SK-N-SH treated with all-trans-retinoic acid at 6 μM for 48 hours (cell line): ENCODE results near the gene LELP1.

Source experiments
- ATAC-seq: fragments of 200-7000 bp; cut with Tn5 transposase; 3 replicates; pipeline ENCODE4 v1.9.1; 2020; ENCODE audit warnings: mild to moderate bottlenecking, moderate library complexity
- ARNTL ChIP-seq: fragments of 450-650 bp; formaldehyde crosslinking; IDR thresholded peaks from 2 replicates; pipeline ENCODE4 v1.5.0; 2020; ENCODE audit warnings: low read depth, mild to moderate bottlenecking, moderate library complexity, borderline replicate concordance
- BACH2 ChIP-seq: fragments of 250-450 bp; sonication (Bioruptor Pico); IDR thresholded peaks from 2 replicates; pipeline ENCODE4 v1.9.0; 2021; ENCODE audit warnings: mild to moderate bottlenecking, borderline replicate concordance
- CSDC2 ChIP-seq: fragments of 250-450 bp; sonication (Bioruptor Pico); IDR thresholded peaks from 2 replicates; pipeline ENCODE4 v1.5.0; 2020; ENCODE audit warnings: mild to moderate bottlenecking, moderate library complexity
- ESRRG ChIP-seq: fragments of 250-450 bp; sonication (Bioruptor Pico); IDR thresholded peaks from 2 replicates; pipeline ENCODE4 v1.6.1; 2021; ENCODE audit warnings: mild to moderate bottlenecking
- GLIS3 ChIP-seq: fragments of 250-450 bp; sonication (Bioruptor Pico); IDR thresholded peaks from 2 replicates; pipeline ENCODE4 v1.5.0; 2020; ENCODE audit warnings: mild to moderate bottlenecking, moderate library complexity
- ISL1 ChIP-seq: fragments of 250-450 bp; sonication (Bioruptor Pico); IDR thresholded peaks from 2 replicates; pipeline ENCODE4 v2.1.2; 2022; ENCODE audit warnings: mild to moderate bottlenecking, moderate library complexity
- OSR1 ChIP-seq: fragments of 250-450 bp; sonication (Bioruptor Pico); IDR thresholded peaks from 2 replicates; pipeline ENCODE4 v1.8.0; 2022; ENCODE audit warnings: moderate library complexity, mild to moderate bottlenecking, inconsistent platforms
- PPARA ChIP-seq: fragments of 250-450 bp; sonication (Bioruptor Pico); IDR thresholded peaks from 2 replicates; pipeline ENCODE4 v1.5.0; 2020; ENCODE audit warnings: mild to moderate bottlenecking, borderline replicate concordance
- RARB ChIP-seq: fragments of 250-450 bp; sonication (Bioruptor Pico); IDR thresholded peaks from 2 replicates; pipeline ENCODE4 v1.8.0; 2021; ENCODE audit warnings: mild to moderate bottlenecking, moderate library complexity
- SNAI2 ChIP-seq: fragments of 250-450 bp; sonication (Bioruptor Pico); IDR thresholded peaks from 2 replicates; pipeline ENCODE4 v1.5.0; 2020; ENCODE audit warnings: mild to moderate bottlenecking, moderate library complexity
- TCF4 ChIP-seq: fragments of 250-450 bp; sonication (Bioruptor Pico); IDR thresholded peaks from 2 replicates; pipeline ENCODE4 v1.8.0; 2021; ENCODE audit warnings: mild to moderate bottlenecking, moderate library complexity, borderline replicate concordance
- TOX ChIP-seq: fragments of 250-450 bp; sonication (Bioruptor Pico); IDR thresholded peaks from 2 replicates; pipeline ENCODE4 v1.8.0; 2021; ENCODE audit warnings: mild to moderate bottlenecking, moderate library complexity, borderline replicate concordance
- ZC3H10 ChIP-seq: fragments of 250-450 bp; sonication (Bioruptor Pico); IDR thresholded peaks from 2 replicates; pipeline ENCODE4 v1.5.1; 2021; ENCODE audit warnings: mild to moderate bottlenecking, moderate library complexity
- ZFP30 ChIP-seq: fragments of 450-650 bp; formaldehyde crosslinking; IDR thresholded peaks from 2 replicates; pipeline ENCODE4 v1.5.0; 2022; ENCODE audit warnings: mild to moderate bottlenecking, moderate library complexity
- ZNF565 ChIP-seq: fragments of 450-650 bp; formaldehyde crosslinking; conservative IDR thresholded peaks from 2 replicates; pipeline ENCODE4 v1.5.0; 2020; ENCODE audit warnings: low read depth, mild to moderate bottlenecking, moderate library complexity
- ZNF70 ChIP-seq: fragments of 450-650 bp; formaldehyde crosslinking; IDR thresholded peaks from 2 replicates; pipeline ENCODE4 v1.5.0; 2020; ENCODE audit warnings: mild to moderate bottlenecking, moderate library complexity
- ZNF8 ChIP-seq: fragments of 450-650 bp; formaldehyde crosslinking; IDR thresholded peaks from 2 replicates; pipeline ENCODE4 v1.5.0; 2020; ENCODE audit warnings: mild to moderate bottlenecking, moderate library complexity
- TF ChIP-seq, protein P1 (sequence below): fragments of 250-450 bp; sonication (Bioruptor Pico); IDR thresholded peaks from 2 replicates; pipeline ENCODE4 v1.5.1; 2020; ENCODE audit warnings: low read depth, mild to moderate bottlenecking, moderate library complexity
- TF ChIP-seq, protein P2 (sequence below): fragments of 250-450 bp; sonication (Bioruptor Pico); IDR thresholded peaks from 2 replicates; pipeline ENCODE4 v1.8.0; 2020; ENCODE audit warnings: mild to moderate bottlenecking, moderate library complexity, borderline replicate concordance
- TF ChIP-seq, protein P3 (sequence below): fragments of 250-450 bp; sonication (Bioruptor Pico); IDR thresholded peaks from 2 replicates; pipeline ENCODE4 v1.5.0; 2020; ENCODE audit warnings: mild to moderate bottlenecking, moderate library complexity

LELP1 gene

DNA sequence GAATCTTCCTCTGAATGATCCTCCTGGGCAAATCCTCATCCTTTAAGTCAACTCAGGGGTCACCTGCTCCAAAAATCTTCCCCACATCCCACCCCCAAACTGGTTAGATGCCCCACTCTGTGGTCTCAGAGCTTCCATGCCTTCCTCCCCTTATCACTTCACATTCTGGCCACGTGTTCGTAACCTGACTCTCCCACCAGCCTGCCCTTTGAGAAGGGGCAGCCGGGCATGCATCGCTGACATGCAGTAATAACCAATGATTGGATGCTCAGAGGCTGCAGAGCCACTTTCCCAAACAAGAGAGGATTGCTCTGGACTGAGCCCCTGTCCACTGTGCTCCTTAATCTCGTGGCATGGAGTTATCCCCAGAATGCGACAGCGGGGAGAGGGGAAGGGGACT, 7.0 kb downstream of the LELP1 start:
- TF ChIP-seq ESRRG (CRISPR knock-in tag) (no peak), ZFP30 (CRISPR knock-in tag) (no peak), ZNF70 (CRISPR knock-in tag) (no peak), RARB (CRISPR knock-in tag) (no peak), ZNF565 (CRISPR knock-in tag) (no peak), ZNF8 (CRISPR knock-in tag) (no peak), BACH2 (CRISPR knock-in tag) (no peak)
- TF ChIP-seq, protein P1, sequence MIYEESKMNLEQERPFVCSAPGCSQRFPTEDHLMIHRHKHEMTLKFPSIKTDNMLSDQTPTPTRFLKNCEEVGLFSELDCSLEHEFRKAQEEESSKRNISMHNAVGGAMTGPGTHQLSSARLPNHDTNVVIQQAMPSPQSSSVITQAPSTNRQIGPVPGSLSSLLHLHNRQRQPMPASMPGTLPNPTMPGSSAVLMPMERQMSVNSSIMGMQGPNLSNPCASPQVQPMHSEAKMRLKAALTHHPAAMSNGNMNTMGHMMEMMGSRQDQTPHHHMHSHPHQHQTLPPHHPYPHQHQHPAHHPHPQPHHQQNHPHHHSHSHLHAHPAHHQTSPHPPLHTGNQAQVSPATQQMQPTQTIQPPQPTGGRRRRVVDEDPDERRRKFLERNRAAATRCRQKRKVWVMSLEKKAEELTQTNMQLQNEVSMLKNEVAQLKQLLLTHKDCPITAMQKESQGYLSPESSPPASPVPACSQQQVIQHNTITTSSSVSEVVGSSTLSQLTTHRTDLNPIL (CRISPR knock-in tag), result no peak
- TF ChIP-seq, protein P2, sequence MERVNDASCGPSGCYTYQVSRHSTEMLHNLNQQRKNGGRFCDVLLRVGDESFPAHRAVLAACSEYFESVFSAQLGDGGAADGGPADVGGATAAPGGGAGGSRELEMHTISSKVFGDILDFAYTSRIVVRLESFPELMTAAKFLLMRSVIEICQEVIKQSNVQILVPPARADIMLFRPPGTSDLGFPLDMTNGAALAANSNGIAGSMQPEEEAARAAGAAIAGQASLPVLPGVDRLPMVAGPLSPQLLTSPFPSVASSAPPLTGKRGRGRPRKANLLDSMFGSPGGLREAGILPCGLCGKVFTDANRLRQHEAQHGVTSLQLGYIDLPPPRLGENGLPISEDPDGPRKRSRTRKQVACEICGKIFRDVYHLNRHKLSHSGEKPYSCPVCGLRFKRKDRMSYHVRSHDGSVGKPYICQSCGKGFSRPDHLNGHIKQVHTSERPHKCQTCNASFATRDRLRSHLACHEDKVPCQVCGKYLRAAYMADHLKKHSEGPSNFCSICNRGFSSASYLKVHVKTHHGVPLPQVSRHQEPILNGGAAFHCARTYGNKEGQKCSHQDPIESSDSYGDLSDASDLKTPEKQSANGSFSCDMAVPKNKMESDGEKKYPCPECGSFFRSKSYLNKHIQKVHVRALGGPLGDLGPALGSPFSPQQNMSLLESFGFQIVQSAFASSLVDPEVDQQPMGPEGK (CRISPR knock-in tag), result no peak
- no peak for ATAC-seq

DNA sequence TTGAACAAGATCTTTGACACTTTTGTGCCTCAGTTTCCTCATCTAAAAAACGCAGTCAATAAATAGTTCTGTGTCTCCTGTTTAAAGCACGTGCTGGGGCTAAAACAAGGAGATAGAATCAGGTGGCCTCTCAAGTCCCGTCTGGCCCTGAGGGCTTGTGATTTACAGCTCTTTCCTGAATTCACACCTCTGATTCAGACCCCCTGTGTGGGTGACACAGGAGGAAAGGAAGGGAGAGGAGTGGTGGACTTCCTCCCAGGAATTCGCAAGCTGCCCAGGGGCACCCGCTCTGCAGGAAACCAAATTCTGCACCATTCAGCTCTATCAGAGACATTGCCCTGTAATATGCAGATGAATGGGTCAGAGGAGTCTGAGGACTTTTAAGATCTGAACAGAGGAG, 9.0 kb downstream of the LELP1 start:
- no peak for ATAC-seq
- TF ChIP-seq PPARA (CRISPR knock-in tag), result no peak
- TF ChIP-seq, protein P3, sequence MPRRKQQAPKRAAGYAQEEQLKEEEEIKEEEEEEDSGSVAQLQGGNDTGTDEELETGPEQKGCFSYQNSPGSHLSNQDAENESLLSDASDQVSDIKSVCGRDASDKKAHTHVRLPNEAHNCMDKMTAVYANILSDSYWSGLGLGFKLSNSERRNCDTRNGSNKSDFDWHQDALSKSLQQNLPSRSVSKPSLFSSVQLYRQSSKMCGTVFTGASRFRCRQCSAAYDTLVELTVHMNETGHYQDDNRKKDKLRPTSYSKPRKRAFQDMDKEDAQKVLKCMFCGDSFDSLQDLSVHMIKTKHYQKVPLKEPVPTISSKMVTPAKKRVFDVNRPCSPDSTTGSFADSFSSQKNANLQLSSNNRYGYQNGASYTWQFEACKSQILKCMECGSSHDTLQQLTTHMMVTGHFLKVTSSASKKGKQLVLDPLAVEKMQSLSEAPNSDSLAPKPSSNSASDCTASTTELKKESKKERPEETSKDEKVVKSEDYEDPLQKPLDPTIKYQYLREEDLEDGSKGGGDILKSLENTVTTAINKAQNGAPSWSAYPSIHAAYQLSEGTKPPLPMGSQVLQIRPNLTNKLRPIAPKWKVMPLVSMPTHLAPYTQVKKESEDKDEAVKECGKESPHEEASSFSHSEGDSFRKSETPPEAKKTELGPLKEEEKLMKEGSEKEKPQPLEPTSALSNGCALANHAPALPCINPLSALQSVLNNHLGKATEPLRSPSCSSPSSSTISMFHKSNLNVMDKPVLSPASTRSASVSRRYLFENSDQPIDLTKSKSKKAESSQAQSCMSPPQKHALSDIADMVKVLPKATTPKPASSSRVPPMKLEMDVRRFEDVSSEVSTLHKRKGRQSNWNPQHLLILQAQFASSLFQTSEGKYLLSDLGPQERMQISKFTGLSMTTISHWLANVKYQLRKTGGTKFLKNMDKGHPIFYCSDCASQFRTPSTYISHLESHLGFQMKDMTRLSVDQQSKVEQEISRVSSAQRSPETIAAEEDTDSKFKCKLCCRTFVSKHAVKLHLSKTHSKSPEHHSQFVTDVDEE (CRISPR knock-in tag), result no peak
- no peak for TF ChIP-seq ZNF565 (CRISPR knock-in tag)
- no peak for TF ChIP-seq OSR1 (CRISPR knock-in tag)
- no peak for TF ChIP-seq SNAI2 (CRISPR knock-in tag)
- no peak for TF ChIP-seq ISL1
- TF ChIP-seq ZC3H10 (CRISPR knock-in tag), result no peak
- TF ChIP-seq ZNF70 (CRISPR knock-in tag), result no peak
- no peak for TF ChIP-seq ZNF8 (CRISPR knock-in tag)
- TF ChIP-seq, protein P1 (CRISPR knock-in tag), result no peak

DNA sequence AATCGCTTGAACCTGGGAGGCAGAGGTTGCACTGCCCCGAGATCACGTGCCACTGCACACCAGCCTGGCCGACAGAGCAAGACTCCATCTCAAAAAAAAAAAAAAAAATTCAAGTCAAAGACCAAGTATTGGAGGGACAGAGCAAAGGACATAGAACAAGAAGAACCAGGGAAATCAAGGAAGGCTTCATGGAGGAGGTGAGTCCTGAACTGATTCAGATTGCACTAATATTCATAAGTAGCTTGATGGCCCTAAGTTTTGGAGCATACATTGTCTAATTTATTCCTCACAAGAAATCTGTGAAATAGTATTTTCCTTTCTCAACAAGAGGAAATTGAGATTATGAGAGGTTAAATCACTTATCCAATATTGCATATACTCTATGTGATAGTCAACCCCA, 10.3 kb downstream of the LELP1 start:
- no peak for ATAC-seq
- TF ChIP-seq ISL1, result no peak
- no peak for TF ChIP-seq GLIS3 (CRISPR knock-in tag)
- no peak for TF ChIP-seq TCF4 (CRISPR knock-in tag)
- no peak for TF ChIP-seq CSDC2 (CRISPR knock-in tag)
- TF ChIP-seq PPARA (CRISPR knock-in tag), result no peak
- no peak for TF ChIP-seq ZNF8 (CRISPR knock-in tag)
- no peak for TF ChIP-seq ZNF565 (CRISPR knock-in tag)
- TF ChIP-seq, protein P2 (CRISPR knock-in tag), result no peak
- TF ChIP-seq SNAI2 (CRISPR knock-in tag), result no peak
- TF ChIP-seq ARNTL (CRISPR knock-in tag), result no peak

DNA sequence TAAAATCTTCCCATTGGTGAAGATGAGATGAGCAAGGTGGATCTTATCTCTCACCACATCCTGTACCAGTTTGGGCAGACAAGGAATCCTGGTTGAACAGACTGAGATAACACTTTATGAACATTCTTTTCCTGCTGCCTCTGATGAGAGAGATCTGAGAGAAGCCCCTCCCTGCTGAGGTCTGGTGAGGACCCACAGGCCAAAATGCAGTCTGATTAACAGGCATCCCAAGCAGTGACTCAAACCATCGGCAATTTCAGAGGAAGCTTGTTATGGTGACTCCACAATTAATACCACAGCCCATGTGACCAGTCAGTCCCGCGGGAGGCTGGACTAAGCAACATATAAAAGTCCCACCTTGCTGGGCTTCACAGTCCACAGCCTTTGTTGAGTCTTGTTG, 14.0 kb downstream of the LELP1 start, which contains the start of gene PRR9:
Gene PRR9, plus strand, starts transcription at position 373 of the 400 bp plus-strand sequence. CDS start 561 bp downstream, outside the sequence.
- no peak for ATAC-seq

More for the DNA sequence above, 14.0 kb downstream of the LELP1 start, which contains the start of gene PRR9:
- TF ChIP-seq ARNTL (CRISPR knock-in tag), result no peak
- no peak for TF ChIP-seq OSR1 (CRISPR knock-in tag)
- no peak for TF ChIP-seq TCF4 (CRISPR knock-in tag)
- no peak for TF ChIP-seq ZNF565 (CRISPR knock-in tag)
- TF ChIP-seq BACH2 (CRISPR knock-in tag), result no peak
- TF ChIP-seq ZFP30 (CRISPR knock-in tag), result no peak
- no peak for TF ChIP-seq ISL1
- TF ChIP-seq, protein P1 (CRISPR knock-in tag), result no peak
- no peak for TF ChIP-seq CSDC2 (CRISPR knock-in tag)
- no peak for TF ChIP-seq TOX (CRISPR knock-in tag)
- TF ChIP-seq PPARA (CRISPR knock-in tag), result no peak
- TF ChIP-seq, protein P3 (CRISPR knock-in tag), result no peak
- no peak for TF ChIP-seq RARB (CRISPR knock-in tag)
- TF ChIP-seq SNAI2 (CRISPR knock-in tag), result no peak
- TF ChIP-seq, all 23 proteins: peak for 0
